ENCODE results near the gene KIF18A.

The KIF18A gene

DNA sequence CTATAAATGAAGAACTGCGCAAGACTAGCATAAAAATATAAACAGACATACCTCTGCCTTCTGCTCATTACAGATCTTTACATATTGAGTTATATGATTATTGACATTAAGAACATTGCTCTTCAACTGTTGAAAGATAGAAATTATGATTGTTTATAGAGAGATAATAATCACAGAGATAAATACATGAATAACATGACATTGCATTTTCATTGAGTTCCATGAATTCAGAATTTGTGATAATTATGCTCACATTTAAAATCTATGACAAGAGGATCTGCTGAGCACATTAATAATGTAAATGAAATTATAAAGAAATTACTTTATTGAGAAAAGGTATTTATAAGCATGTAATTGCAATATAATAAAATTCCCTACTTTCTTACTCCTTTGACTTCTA lies 24.8 kb downstream of the KIF18A start:
- H3K36me3 Mint-ChIP-seq (ENCODE audit: low read depth), result peaks cover 34% of the 10 kb centered on the region
- H3K27ac Mint-ChIP-seq, result no peak overlapping the region
- H3K4me1 Mint-ChIP-seq, result no peaks in the 10 kb centered on the region
- H3K27me3 Mint-ChIP-seq (ENCODE audit: low read depth), result no peaks in the 10 kb centered on the region
- TF ChIP-seq, protein P1, sequence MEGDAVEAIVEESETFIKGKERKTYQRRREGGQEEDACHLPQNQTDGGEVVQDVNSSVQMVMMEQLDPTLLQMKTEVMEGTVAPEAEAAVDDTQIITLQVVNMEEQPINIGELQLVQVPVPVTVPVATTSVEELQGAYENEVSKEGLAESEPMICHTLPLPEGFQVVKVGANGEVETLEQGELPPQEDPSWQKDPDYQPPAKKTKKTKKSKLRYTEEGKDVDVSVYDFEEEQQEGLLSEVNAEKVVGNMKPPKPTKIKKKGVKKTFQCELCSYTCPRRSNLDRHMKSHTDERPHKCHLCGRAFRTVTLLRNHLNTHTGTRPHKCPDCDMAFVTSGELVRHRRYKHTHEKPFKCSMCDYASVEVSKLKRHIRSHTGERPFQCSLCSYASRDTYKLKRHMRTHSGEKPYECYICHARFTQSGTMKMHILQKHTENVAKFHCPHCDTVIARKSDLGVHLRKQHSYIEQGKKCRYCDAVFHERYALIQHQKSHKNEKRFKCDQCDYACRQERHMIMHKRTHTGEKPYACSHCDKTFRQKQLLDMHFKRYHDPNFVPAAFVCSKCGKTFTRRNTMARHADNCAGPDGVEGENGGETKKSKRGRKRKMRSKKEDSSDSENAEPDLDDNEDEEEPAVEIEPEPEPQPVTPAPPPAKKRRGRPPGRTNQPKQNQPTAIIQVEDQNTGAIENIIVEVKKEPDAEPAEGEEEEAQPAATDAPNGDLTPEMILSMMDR (IDR thresholded peaks at IDR 0.05; ENCODE audit: unreplicated experiment in 3 of 3), result no peak
- no peak overlapping the region for H3K4me3 Mint-ChIP-seq
- H3K9me3 Mint-ChIP-seq, result no peaks in the 10 kb centered on the region

DNA sequence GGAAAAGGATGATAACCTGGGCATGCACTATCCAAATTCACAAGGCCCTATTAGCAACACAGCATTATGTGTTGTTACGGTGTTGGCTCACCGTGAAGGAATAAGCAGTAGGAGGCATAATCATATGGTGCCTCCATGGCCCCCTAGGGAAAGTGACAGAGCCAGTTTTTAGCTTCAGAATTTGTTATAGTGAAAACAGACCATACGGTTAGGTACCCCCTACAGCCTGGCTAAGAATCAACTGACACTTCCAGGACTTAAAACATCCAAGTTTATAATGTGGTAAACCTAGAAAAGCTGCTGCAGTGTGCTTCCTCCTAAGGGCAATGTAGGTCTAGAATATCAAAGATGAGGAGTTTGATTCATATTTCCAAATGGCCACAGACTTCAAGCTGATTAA lies 30.4 kb downstream of the KIF18A start:
- Mint-ChIP-seq H3K4me3 (no peak overlapping the region), H3K4me1 (peaks cover 2% of the 10 kb centered on the region), H3K36me3 (ENCODE audit: low read depth) (peaks cover 22% of the 10 kb centered on the region), H3K27ac (no peak overlapping the region), H3K9me3 (no peaks in the 10 kb centered on the region), H3K27me3 (ENCODE audit: low read depth) (no peaks in the 10 kb centered on the region)
- TF ChIP-seq, protein P1 (IDR thresholded peaks at IDR 0.05; ENCODE audit: unreplicated experiment in 3 of 3), result no peak

DNA sequence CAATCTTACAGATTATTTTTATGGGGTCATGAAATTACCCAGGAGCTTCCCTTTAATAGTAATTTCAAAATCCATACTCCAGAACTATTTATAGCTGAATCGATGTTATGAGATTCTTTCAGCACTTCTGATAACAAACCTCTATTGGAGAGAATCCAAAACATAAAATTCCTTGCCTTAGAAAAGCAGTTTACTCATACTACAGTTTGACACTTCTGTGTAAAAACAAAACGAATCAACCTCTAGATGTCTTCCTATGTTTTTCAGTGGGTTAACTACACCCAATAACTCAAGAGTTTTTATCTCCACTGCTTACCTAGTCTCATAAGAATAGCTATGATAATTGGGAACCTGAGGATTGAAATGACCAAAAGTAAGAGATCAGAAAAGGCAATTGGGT lies 35.6 kb downstream of the KIF18A start:
- peaks cover 13% of the 10 kb centered on the region for H3K36me3 Mint-ChIP-seq (ENCODE audit: low read depth)
- no peaks in the 10 kb centered on the region for H3K9me3 Mint-ChIP-seq
- H3K27ac Mint-ChIP-seq, result peak overlapping the region in 1 of 3 experiments; percentile 19
- H3K4me1 Mint-ChIP-seq, result peaks cover 5% of the 10 kb centered on the region
- H3K27me3 Mint-ChIP-seq (ENCODE audit: low read depth), result no peaks in the 10 kb centered on the region
- H3K4me3 Mint-ChIP-seq, result no peak overlapping the region
- TF ChIP-seq, protein P1 (IDR thresholded peaks at IDR 0.05; ENCODE audit: unreplicated experiment in 3 of 3), result no peak

DNA sequence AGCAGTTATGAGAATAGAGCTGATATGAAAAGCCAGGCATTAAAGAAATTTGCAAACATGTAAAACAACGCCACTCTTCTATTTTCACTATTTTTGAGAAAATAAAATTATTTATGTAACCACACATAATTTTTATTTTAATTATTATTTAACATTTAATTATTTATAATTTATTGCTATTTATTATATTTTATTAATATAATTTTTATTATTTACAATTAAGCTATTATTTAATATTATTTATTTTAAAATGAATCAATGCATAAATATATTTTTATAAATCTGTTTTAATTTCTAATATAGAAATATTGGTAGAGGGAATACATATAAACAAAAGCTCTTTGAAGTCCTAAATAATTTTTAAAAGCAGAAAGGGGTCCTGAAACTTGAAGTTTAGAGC lies 36.7 kb downstream of the KIF18A start:
- Mint-ChIP-seq H3K9me3 (no peaks in the 10 kb centered on the region), H3K27me3 (ENCODE audit: low read depth) (no peaks in the 10 kb centered on the region), H3K4me3 (no peak overlapping the region), H3K36me3 (ENCODE audit: low read depth) (peaks cover 10% of the 10 kb centered on the region), H3K4me1 (peaks cover 5% of the 10 kb centered on the region), H3K27ac (no peak overlapping the region)
- TF ChIP-seq, protein P1 (IDR thresholded peaks at IDR 0.05; ENCODE audit: unreplicated experiment in 3 of 3), result no peak

DNA sequence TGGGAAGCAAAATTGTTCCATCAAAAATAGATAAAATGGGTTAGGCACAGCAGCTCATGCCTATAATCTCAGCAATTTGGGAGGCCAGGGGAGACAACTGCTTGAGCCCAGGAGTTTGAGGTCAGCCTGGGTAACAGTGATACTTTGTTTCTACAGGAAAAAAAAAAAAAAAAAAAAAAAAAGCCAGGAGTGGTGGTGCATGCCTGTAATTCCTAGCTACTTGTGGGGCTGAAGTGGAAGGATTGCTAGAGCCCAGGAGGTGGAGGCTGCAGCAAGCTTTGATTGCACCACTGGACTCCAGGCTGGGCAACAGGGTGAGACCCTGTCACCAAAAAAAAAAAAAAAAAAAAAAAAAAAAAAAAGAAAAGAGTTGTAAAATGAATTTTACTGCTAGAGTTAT lies 49.6 kb downstream of the KIF18A start:
- no peak overlapping the region for H3K27ac Mint-ChIP-seq
- no peaks in the 10 kb centered on the region for H3K4me1 Mint-ChIP-seq
- no peak overlapping the region for H3K4me3 Mint-ChIP-seq
- H3K27me3 Mint-ChIP-seq (ENCODE audit: low read depth), result no peaks in the 10 kb centered on the region
- peaks cover 19% of the 10 kb centered on the region for H3K36me3 Mint-ChIP-seq (ENCODE audit: low read depth)
- TF ChIP-seq, protein P1 (IDR thresholded peaks at IDR 0.05; ENCODE audit: unreplicated experiment in 3 of 3), result no peak
- no peaks in the 10 kb centered on the region for H3K9me3 Mint-ChIP-seq

DNA sequence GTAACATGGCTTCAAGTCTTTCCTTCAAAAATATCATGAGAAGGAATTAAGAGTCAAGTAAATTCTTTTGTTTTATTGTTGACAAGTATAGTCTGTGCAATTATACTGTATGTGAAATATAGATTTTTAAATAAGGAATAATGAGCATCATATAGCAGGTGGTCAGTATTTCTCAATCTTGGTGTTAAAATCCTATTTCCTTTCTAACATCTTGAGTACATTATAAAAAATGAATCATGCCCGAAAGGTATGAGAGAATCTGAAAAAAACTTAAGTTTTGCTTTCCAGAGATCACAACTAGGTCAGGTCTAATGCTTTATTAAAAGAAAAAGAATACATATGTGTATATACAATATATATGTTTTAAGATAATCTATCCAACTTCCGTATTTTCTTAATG lies 53.1 kb downstream of the KIF18A start:
- TF ChIP-seq, protein P1 (IDR thresholded peaks at IDR 0.05; ENCODE audit: unreplicated experiment in 3 of 3), result no peak
- peaks cover 19% of the 10 kb centered on the region for H3K36me3 Mint-ChIP-seq (ENCODE audit: low read depth)
- H3K27me3 Mint-ChIP-seq (ENCODE audit: low read depth), result no peaks in the 10 kb centered on the region
- H3K27ac Mint-ChIP-seq, result no peak overlapping the region
- H3K4me1 Mint-ChIP-seq, result no peaks in the 10 kb centered on the region
- no peaks in the 10 kb centered on the region for H3K9me3 Mint-ChIP-seq
- no peak overlapping the region for H3K4me3 Mint-ChIP-seq
